ENCODE data around the gene OLFML2A. TPM values are rescaled to one million over a fixed set of nuclear protein-coding genes. Genes with fewer than 3 reads are reported as not detected.

OLFML2A gene
- polyA plus RNA-seq, 3 donors, result 0.03 to 0.25 TPM; not detected in 1

- Mint-ChIP-seq H3K9me3 (no peaks in the 10 kb centered on the region), H3K36me3 (no peaks in the 10 kb centered on the region), H3K27ac (peak overlapping the region in 1 of 7 donors; percentile 2), H3K4me1 (peaks cover 28% of the 10 kb centered on the region), H3K27me3 (ENCODE audit: low read depth in 3 of 3) (peaks cover 1 to 5% (median 2%) of the 10 kb centered on the region in 3 donors), H3K4me3 (no peak overlapping the region)
- intact Hi-C loops (cut with micrococcal nuclease), result no loop called here
- Histone ChIP-seq H3K4me1 (ENCODE audit: control insufficient read depth in 1 of 2, insufficient read depth in 2 of 2, low read length in 2 of 2) (peaks cover 22 to 27% of the 10 kb centered on the region in 2 donors), H3K4me3 (replicated peaks in 1 of 3; ENCODE audit: low read depth in 2 of 3, low read length in 3 of 3) (no peak overlapping the region), H3K79me2 (ENCODE audit: insufficient read depth, low read length) (no peaks in the 10 kb centered on the region), H3K36me3 (replicated peaks in 1 of 2; ENCODE audit: control insufficient read depth in 1 of 2, insufficient read depth in 2 of 2, low read length in 2 of 2) (no peaks in the 10 kb centered on the region), H3K27me3 (ENCODE audit: control insufficient read depth in 2 of 2, insufficient read depth in 2 of 2, low read length in 2 of 2) (no peaks in the 10 kb centered on the region), H2AFZ (ENCODE audit: insufficient read depth, low read depth, low read length, poor library complexity, severe bottlenecking) (no peak overlapping the region), H3K9ac (ENCODE audit: insufficient read depth, low read length, poor library complexity, severe bottlenecking) (no peak overlapping the region), H4K20me1 (ENCODE audit: insufficient read depth, low read length) (no peaks in the 10 kb centered on the region), H3K27ac (ENCODE audit: low read depth in 1 of 2, low read length in 2 of 2) (no peak overlapping the region), H3K4me2 (replicated peaks; ENCODE audit: extremely low read depth, low read length, poor library complexity, severe bottlenecking) (no peak overlapping the region), H3K9me3 (replicated peaks in 1 of 2; ENCODE audit: control insufficient read depth in 1 of 2, insufficient read depth in 1 of 2, low read length in 2 of 2) (no peaks in the 10 kb centered on the region)
- 92% methylated on average over 7 of the region's 10 CpGs for WGBS (ENCODE audit: insufficient coverage)
- TF ChIP-seq, protein P1, sequence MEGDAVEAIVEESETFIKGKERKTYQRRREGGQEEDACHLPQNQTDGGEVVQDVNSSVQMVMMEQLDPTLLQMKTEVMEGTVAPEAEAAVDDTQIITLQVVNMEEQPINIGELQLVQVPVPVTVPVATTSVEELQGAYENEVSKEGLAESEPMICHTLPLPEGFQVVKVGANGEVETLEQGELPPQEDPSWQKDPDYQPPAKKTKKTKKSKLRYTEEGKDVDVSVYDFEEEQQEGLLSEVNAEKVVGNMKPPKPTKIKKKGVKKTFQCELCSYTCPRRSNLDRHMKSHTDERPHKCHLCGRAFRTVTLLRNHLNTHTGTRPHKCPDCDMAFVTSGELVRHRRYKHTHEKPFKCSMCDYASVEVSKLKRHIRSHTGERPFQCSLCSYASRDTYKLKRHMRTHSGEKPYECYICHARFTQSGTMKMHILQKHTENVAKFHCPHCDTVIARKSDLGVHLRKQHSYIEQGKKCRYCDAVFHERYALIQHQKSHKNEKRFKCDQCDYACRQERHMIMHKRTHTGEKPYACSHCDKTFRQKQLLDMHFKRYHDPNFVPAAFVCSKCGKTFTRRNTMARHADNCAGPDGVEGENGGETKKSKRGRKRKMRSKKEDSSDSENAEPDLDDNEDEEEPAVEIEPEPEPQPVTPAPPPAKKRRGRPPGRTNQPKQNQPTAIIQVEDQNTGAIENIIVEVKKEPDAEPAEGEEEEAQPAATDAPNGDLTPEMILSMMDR (IDR thresholded peaks at IDR 0.05), result no peak
- no peak for DNase-seq
Observed at GRCh38 chr9:124797343-124798103, 20.6 kb downstream of the OLFML2A start.

DNA sequence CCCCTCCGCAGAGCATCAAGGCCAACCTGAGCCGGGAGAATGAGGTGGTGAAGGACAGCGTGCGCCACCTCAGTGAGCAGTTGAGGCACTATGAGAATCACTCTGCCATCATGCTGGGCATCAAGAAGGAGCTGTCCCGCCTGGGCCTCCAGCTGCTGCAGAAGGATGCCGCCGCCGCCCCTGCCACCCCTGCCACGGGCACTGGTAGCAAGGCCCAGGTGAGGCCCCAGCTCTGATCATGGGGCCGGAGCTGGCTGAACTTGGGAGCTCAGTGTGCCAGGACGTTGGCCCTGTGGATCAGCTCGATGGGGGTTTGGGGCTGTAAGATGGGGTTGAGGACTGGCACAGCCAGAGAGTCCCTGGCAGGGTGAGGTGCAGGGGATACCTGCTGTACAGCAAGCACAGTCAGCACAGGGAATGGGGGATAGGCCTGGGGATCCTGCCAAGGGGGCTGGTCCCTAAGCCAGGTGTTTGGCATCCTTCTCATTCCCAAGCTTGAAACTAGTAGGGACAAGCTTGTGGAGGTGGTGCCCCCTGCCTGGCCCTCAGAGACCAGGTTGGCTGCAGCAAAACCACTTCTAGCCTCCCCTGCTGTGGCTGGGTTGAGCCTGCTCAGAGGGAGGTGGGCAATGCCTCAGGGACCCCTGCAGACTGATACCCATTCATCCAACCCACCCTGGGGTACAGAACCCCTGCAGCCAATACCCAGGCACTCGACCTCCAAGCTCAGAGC lies 22.5 kb downstream of the OLFML2A start:
- Mint-ChIP-seq H3K27me3 (ENCODE audit: low read depth in 3 of 3) (peaks cover 1 to 4% (median 2%) of the 10 kb centered on the region in 3 donors), H3K27ac (peak overlapping the region in 2 of 7 donors; percentile 30 to 72), H3K9me3 (no peaks in the 10 kb centered on the region), H3K4me3 (no peak overlapping the region), H3K36me3 (no peaks in the 10 kb centered on the region), H3K4me1 (peaks cover 25% of the 10 kb centered on the region)
- TF ChIP-seq, protein P1 (IDR thresholded peaks at IDR 0.05), result no peak
- no peaks in the 10 kb centered on the region for H3K36me3 ChIP-seq (replicated peaks in 1 of 2; ENCODE audit: control insufficient read depth in 1 of 2, insufficient read depth in 2 of 2, low read length in 2 of 2)
- H3K4me1 ChIP-seq (ENCODE audit: control insufficient read depth in 1 of 2, insufficient read depth in 2 of 2, low read length in 2 of 2), result peaks cover 21 to 24% of the 10 kb centered on the region in 2 donors
- H3K79me2 ChIP-seq (ENCODE audit: insufficient read depth, low read length), result no peaks in the 10 kb centered on the region
- H3K4me3 ChIP-seq (replicated peaks in 1 of 3; ENCODE audit: low read depth in 2 of 3, low read length in 3 of 3), result no peak overlapping the region
- no peak overlapping the region for H3K9ac ChIP-seq (ENCODE audit: insufficient read depth, low read length, poor library complexity, severe bottlenecking)
- no peaks in the 10 kb centered on the region for H3K9me3 ChIP-seq (replicated peaks in 1 of 2; ENCODE audit: control insufficient read depth in 1 of 2, insufficient read depth in 1 of 2, low read length in 2 of 2)
- WGBS (ENCODE audit: insufficient coverage), result 96% methylated on average over 9 of the region's 13 CpGs
- H4K20me1 ChIP-seq (ENCODE audit: insufficient read depth, low read length), result no peaks in the 10 kb centered on the region
- H3K27me3 ChIP-seq (ENCODE audit: control insufficient read depth in 2 of 2, insufficient read depth in 2 of 2, low read length in 2 of 2), result no peaks in the 10 kb centered on the region
- H2AFZ ChIP-seq (ENCODE audit: insufficient read depth, low read depth, low read length, poor library complexity, severe bottlenecking), result peak overlapping the region; percentile 72
- no peak overlapping the region for H3K27ac ChIP-seq (ENCODE audit: low read depth in 1 of 2, low read length in 2 of 2)
- no peak overlapping the region for H3K4me2 ChIP-seq (replicated peaks; ENCODE audit: extremely low read depth, low read length, poor library complexity, severe bottlenecking)
- DNase-seq, result no peak
- intact Hi-C loops (cut with micrococcal nuclease), result no loop called here
